Right atrium auricular region (tissue), 2 donors: ENCODE data around the gene GFI1B. TPM values are rescaled to one million over a fixed set of nuclear protein-coding genes. Genes with fewer than 3 reads are reported as not detected.

ENCODE experiments used
- DNase-seq: peaks from one replicate; pipeline ENCODE4 v3.0.0-alpha.2; 2019; ENCODE audit warnings: low spot score
- H3K27ac ChIP-seq, 2 donors: fragments of 200-600 bp; sonication (generic); 1 replicate in 1 of 2; 2 replicates in 1 of 2; pipeline ENCODE4 v1.5.1; 2016 to 2019
- H3K27me3 ChIP-seq, 2 donors: fragments of 200-600 bp; sonication (generic); one replicate each; pipeline versions ENCODE4 v1.5.1 to v1.6.0; 2017 to 2019
- H3K36me3 ChIP-seq: fragments of 200-600 bp; sonication (generic); one replicate; pipeline ENCODE4 v1.5.1; 2016
- H3K4me1 ChIP-seq, 2 donors: fragments of 200-600 bp; sonication (generic); one replicate each; pipeline versions ENCODE4 v1.5.1 to v1.6.0; 2017 to 2019
- H3K4me3 ChIP-seq, 2 donors: fragments of 200-600 bp; sonication (generic); 1 replicate in 1 of 2; 2 replicates in 1 of 2; pipeline ENCODE4 v1.5.1; 2017 to 2019; ENCODE audit warnings: mild to moderate bottlenecking in 1 of 2, moderate library complexity in 1 of 2
- H3K9me3 ChIP-seq, 2 donors: fragments of 200-600 bp; sonication (generic); one replicate each; pipeline ENCODE4 v1.5.1; 2019
- total RNA-seq, 2 donors: library from RNA; depleted of rRNA; stranded (reverse); fragments of >200 nt; gene quantifications; one replicate each; pipeline ENCODE4 v1.1.0, GENCODE V29; 2016
- TF ChIP-seq, protein P1 (sequence below), 2 donors: fragments of 200-600 bp; sonication (generic); IDR thresholded peaks; one replicate each; pipeline ENCODE4 v1.5.1; 2019; ENCODE audit warnings: antibody characterized with exemption in 2 of 2

GFI1B gene
- total RNA-seq, 2 donors from 2014 or later = 0.35 TPM; not detected in 1

GRCh38 chr9:132946631-132947295 lies 31.7 kb upstream of the GFI1B start:
- Histone ChIP-seq H3K9me3 (no peaks in the 10 kb centered on the region), H3K4me1 (peaks cover 0 to 31% of the 10 kb centered on the region in 2 donors), H3K36me3 (no peaks in the 10 kb centered on the region), H3K27me3 (no peaks in the 10 kb centered on the region), H3K4me3 (no peak overlapping the region), H3K27ac (no peak overlapping the region)
- TF ChIP-seq, protein P1, sequence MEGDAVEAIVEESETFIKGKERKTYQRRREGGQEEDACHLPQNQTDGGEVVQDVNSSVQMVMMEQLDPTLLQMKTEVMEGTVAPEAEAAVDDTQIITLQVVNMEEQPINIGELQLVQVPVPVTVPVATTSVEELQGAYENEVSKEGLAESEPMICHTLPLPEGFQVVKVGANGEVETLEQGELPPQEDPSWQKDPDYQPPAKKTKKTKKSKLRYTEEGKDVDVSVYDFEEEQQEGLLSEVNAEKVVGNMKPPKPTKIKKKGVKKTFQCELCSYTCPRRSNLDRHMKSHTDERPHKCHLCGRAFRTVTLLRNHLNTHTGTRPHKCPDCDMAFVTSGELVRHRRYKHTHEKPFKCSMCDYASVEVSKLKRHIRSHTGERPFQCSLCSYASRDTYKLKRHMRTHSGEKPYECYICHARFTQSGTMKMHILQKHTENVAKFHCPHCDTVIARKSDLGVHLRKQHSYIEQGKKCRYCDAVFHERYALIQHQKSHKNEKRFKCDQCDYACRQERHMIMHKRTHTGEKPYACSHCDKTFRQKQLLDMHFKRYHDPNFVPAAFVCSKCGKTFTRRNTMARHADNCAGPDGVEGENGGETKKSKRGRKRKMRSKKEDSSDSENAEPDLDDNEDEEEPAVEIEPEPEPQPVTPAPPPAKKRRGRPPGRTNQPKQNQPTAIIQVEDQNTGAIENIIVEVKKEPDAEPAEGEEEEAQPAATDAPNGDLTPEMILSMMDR (IDR thresholded peaks at IDR 0.05) = no peak
- no peak for DNase-seq

GRCh38 chr9:132947756-132948155 lies 30.7 kb upstream of the GFI1B start:
- Histone ChIP-seq H3K9me3 (no peaks in the 10 kb centered on the region), H3K4me3 (no peak overlapping the region), H3K4me1 (peaks cover 0 to 21% of the 10 kb centered on the region in 2 donors), H3K36me3 (no peaks in the 10 kb centered on the region), H3K27me3 (no peaks in the 10 kb centered on the region), H3K27ac (no peak overlapping the region)
- TF ChIP-seq, protein P1 (IDR thresholded peaks at IDR 0.05) = no peak
- DNase-seq = no peak

DNA sequence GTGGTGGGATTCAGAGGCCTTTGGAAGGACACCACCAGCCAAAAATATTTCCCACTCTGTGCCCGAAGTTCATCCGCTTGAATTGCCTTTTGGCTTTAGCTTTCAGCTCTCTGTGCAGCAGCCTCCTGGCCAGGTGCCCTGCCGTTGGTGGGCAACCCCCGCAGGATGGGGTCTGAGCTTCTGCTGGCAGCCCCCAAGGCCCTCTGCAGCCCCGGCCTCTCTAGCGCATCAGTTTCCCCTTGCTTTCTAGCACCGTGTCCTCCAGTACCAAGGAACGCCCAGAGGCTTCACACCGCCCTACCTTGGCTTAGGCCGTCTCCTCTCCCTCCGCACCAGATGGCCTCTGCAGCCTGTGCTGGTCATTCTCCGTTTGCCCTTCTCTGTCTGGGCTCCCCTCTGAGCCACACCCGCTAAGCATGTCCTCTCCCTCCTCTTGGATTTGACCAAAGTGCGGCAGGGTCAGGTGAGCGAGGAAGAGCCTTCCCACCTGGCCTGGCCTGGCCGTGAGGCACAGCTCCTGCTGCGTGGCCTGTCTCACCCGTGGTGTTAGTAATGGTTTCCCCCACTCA lies 29.9 kb upstream of the GFI1B start:
- Histone ChIP-seq H3K9me3 (no peaks in the 10 kb centered on the region), H3K4me3 (no peak overlapping the region), H3K36me3 (no peaks in the 10 kb centered on the region), H3K27ac (no peak overlapping the region), H3K27me3 (no peaks in the 10 kb centered on the region), H3K4me1 (peaks cover 0 to 13% of the 10 kb centered on the region in 2 donors)
- TF ChIP-seq, protein P1 (IDR thresholded peaks at IDR 0.05) = no peak
- no peak for DNase-seq

DNA sequence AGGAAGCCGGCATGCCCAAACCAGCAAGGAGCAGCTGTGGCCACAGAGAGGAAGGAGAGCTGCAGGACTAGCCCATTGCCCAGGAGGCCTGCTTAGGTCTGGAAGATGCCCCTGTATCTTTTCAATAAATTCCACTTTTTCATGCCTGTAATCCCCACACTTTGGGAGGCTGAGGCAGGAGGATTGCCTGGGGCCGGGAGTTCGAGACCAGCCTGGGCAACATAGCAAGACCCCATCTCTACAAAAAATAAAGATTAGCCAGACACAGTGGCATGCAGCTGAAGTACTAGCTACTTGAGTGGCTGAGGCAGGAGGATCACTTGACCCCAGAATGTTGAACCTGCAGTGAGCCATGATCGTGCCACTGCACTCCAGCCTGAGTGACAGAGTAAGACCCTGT lies 28.8 kb upstream of the GFI1B start:
- Histone ChIP-seq H3K4me1 (peaks cover 0 to 8% of the 10 kb centered on the region in 2 donors), H3K27ac (no peak overlapping the region), H3K9me3 (peaks cover 0 to 2% of the 10 kb centered on the region in 2 donors), H3K27me3 (no peaks in the 10 kb centered on the region), H3K36me3 (no peaks in the 10 kb centered on the region), H3K4me3 (no peak overlapping the region)
- TF ChIP-seq, protein P1 (IDR thresholded peaks at IDR 0.05) = no peak
- DNase-seq = no peak

DNA sequence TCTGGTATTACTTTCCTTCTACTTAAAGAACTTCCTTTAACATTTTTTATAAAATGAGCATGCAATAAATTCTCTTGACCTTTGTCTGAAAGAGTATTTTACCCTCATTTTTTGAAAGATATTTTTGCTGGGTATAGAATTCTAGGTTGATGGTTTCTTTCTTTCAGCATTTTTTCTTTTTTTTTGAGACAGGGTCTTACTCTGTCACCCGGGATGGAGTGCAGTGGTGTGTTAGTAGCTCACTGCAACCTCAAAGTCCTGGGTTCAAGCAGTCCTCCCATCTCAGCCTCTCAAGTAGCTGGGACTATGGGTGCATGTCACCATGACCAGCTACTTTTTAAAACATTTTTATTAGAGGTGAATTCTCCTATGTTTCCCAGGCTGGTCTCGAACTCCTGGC lies 23.4 kb upstream of the GFI1B start:
- Histone ChIP-seq H3K4me1 (peaks cover 0 to 5% of the 10 kb centered on the region in 2 donors), H3K4me3 (no peak overlapping the region), H3K36me3 (no peaks in the 10 kb centered on the region), H3K9me3 (peaks cover 0 to 10% of the 10 kb centered on the region in 2 donors), H3K27ac (no peak overlapping the region), H3K27me3 (no peaks in the 10 kb centered on the region)
- no peak for DNase-seq
- TF ChIP-seq, protein P1 (IDR thresholded peaks at IDR 0.05) = no peak
